ENCODE results near the gene DNAJC27. TPM values are rescaled to one million over a fixed set of nuclear protein-coding genes. Genes with fewer than 3 reads are reported as not detected.

Gene DNAJC27
- total RNA-seq, 4 donors from 2014 or later = 2.1 to 4.6 (median 4.2) TPM

DNA sequence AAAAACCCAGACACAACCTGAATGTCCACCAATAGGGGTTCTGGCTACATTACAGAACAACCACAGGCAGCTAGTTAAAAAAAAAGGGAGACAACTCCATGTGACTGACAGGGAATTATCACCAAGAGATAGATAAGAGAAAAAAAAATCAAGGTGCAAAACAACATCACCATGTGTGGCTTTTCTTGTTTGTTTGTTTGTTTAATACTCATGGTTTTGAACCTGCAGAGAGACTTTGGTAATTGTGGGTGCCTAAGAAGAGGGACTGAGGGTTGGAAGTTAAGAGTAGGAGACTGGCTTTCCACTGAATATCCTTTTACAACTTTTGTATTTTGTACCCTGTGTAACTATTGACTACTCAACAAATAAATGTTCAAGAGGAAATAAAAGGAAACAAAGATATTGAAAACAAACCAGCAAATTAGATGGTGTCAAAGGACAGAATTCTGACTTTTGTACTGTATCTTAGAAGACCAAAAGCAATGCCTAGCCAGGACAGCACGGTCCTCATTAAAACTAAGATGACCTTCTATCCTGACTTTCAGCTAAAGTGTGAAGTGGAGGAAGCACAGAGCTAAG, 22.5 kb upstream of the DNAJC27 start:
- Histone ChIP-seq H3K27me3 (no peaks in the 10 kb centered on the region), H3K4me3 (no peak overlapping the region), H3K36me3 (no peaks in the 10 kb centered on the region), H3K9me3 (no peaks in the 10 kb centered on the region), H3K4me1 (no peaks in the 10 kb centered on the region), H3K27ac (no peak overlapping the region)
- 61 to 67% methylated on average over 1 of the region's 1 CpG for WGBS, 2 donors
- TF ChIP-seq CTCF (IDR thresholded peaks at IDR 0.05) (no peak), POLR2A (IDR thresholded peaks at IDR 0.05) (no peak)
- intact Hi-C loops (cut with DNase I) = no loop called here
- DNase-seq = no peak

DNA sequence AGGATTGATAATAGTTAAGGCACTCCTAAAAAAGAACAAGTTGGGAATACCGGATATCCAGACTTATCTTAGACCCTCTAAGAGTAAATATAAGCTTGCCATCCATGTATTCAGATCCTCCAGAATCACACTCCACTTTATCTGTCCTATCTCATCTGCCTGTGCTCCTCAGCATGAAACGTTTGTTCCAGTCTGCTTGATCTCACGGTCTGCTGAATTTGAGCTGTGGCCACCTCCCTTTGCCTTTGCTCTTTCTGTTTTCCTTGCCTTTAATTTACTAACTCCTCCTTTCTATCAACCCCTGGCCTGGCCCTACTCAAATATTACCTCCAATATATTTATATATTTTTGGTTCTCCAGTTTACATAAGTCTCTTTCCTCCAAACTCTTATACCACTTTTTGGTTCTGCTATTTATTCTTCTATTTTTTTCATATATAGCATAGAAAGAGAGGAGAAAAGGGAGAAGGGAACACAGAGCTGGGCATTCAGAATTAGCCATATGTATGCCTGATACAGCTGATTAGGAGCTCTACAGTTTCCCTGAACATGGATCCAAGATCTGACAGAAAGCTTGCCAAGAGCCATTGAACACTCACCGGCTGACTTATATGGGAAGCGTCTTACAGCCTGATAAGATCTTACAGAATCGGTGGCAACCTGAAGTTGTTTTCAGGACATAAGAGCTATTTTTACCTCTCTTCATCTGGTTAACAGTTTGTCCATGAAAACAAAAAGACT, 21.8 kb upstream of the DNAJC27 start:
- 35 to 47% methylated on average over 6 of the region's 6 CpGs for WGBS, 2 donors
- intact Hi-C loops (cut with DNase I) = no loop called here
- no peaks in the 10 kb centered on the region for H3K4me1 ChIP-seq
- H3K9me3 ChIP-seq = no peaks in the 10 kb centered on the region
- H3K36me3 ChIP-seq = no peaks in the 10 kb centered on the region
- no peaks in the 10 kb centered on the region for H3K27me3 ChIP-seq
- no peak overlapping the region for H3K4me3 ChIP-seq
- no peak for DNase-seq
- no peak overlapping the region for H3K27ac ChIP-seq
- TF ChIP-seq POLR2A (IDR thresholded peaks at IDR 0.05) = no peak
- no peak for TF ChIP-seq CTCF (IDR thresholded peaks at IDR 0.05)

- intact Hi-C loops (cut with DNase I) = no loop called here
- H3K4me1 ChIP-seq = peaks cover 0 to 19% (median 0%) of the 10 kb centered on the region in 3 donors
- 15 to 28% methylated on average over 3 of the region's 3 CpGs for WGBS, 2 donors
- no peaks in the 10 kb centered on the region for H3K27me3 ChIP-seq
- TF ChIP-seq POLR2A (IDR thresholded peaks at IDR 0.05) = no peak
- TF ChIP-seq CTCF (IDR thresholded peaks at IDR 0.05) = no peak
- H3K27ac ChIP-seq = no peak overlapping the region
- DNase-seq = no peak
- H3K36me3 ChIP-seq = no peaks in the 10 kb centered on the region
- H3K9me3 ChIP-seq = no peaks in the 10 kb centered on the region
- H3K4me3 ChIP-seq = no peak overlapping the region
Measured at GRCh38 chr2:24986372-24986771, 14.6 kb upstream of the DNAJC27 start.

GRCh38 chr2:24985511-24985910, 13.8 kb upstream of the DNAJC27 start:
- WGBS, 2 donors = 76 to 91% methylated on average over 8 of the region's 8 CpGs
- intact Hi-C loops (cut with DNase I) = no loop called here
- H3K27ac ChIP-seq = no peak overlapping the region

More at GRCh38 chr2:24985511-24985910, 13.8 kb upstream of the DNAJC27 start:
- DNase-seq = no peak
- H3K36me3 ChIP-seq = peaks cover 0 to under 1% (median 0%) of the 10 kb centered on the region in 3 donors
- no peaks in the 10 kb centered on the region for H3K9me3 ChIP-seq
- no peak for TF ChIP-seq POLR2A (IDR thresholded peaks at IDR 0.05)
- no peak for TF ChIP-seq CTCF (IDR thresholded peaks at IDR 0.05)
- H3K4me1 ChIP-seq = peaks cover 0 to 19% (median 0%) of the 10 kb centered on the region in 3 donors
- H3K4me3 ChIP-seq = no peak overlapping the region
- no peaks in the 10 kb centered on the region for H3K27me3 ChIP-seq

Data from esophagus squamous epithelium (tissue), 5 donors.